Activated CD8-positive, alpha-beta memory T cell treated with anti-CD3 and anti-CD28 coated beads for 1 hour (primary cell): ENCODE measurements around the gene AVL9.
"Not testable (repeated sequence)": the region's sequence is repeated elsewhere in the genome, so short reads cannot be mapped to it uniquely, and the experiment has no call there.

Experiments used
- DNase-seq, 2 donors: peaks; one replicate each; pipeline ENCODE4 v3.0.0-alpha.2; 2020; ENCODE audit warnings: low read depth in 1 of 2; ENCODE audit errors: extremely low read depth in 1 of 2

AVL9 gene

DNA sequence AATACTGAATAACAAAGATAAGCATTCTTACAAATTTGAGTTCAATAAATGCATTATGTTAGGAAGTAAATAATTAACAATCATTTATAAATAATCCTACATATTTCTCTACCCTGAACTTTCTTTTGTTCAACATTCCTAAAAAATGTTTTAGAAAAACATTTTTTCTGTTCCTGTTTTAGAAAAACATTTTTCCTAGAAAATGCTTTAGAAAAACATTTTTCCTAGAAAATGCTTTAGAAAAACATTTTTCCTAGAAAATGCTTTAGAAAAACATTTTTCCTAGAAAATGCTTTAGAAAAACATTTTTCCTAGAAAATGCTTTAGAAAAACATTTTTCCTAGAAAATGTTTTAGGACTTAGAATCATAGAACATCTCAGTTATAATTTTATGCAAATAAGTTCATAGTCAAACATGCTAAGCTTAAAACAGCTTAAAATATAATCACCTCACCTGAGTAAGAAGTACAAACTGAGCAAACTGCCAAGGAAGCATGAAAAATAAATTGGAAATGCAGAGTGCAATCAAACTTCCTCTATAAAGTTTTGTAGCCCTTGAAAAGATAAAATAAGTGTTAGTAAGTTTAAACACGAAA, 139.6 kb downstream of the AVL9 start:
- DNase-seq: not testable (repeated sequence)

DNA sequence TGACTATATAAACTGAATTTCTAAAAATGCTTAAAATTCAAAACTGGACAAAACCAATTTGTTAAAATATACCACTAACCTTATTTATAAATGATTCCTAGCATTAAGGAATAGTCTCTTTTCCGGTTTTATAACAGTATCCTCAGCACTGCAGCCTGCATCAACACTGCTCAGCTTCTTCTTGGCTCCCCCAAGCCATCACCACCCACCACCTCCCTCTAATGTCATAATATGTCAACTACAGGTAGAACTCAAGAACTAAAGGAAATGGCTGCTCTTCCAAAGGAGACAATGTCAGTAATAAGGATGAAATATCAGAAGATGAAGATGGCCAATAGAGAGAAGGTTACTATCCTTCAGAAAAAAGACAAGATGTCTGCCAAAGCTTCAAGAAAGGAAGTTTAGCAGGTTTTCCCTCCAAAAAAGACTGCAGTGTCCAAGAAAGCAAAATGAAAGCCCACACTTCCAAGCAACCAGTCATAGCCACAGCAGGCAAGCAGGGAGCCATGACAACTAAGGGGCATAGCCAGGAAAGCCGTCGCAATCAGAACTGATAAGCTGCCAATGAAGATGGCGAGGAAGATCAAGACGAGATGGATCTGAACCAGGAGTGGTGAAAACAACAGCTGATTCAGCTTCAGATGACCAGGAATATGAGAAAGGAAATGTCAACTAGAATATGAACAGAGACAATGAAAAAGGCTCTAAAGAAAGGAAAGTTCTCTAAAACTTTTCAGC, 141.6 kb downstream of the AVL9 start:
- DNase-seq: not testable (repeated sequence)

DNA sequence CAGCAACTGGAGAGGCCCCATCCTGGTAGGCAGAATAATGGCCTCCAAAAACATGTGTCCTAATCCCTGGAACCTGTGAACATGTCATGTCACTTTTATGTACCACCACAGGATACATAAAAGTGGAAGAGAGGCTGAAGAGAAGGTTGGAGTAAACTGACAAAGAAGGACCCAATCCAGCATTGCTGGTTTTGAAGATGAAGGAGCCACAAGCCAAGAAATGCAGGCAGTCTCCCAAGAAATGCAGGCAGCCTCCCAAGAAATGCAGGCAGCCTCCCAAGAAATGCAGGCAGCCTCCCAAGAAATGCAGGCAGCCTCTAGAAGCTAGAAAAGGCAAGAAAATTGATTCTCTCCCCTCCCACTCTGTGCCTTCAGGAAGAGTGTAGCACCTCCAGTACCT, 142.3 kb downstream of the AVL9 start:
- not testable (repeated sequence) for DNase-seq
